GM18505 (cell line): Measurements from ENCODE around the gene PPAT.
"Not testable (repeated sequence)": the region's sequence is repeated elsewhere in the genome, so short reads cannot be mapped to it uniquely, and the experiment has no call there.

ENCODE experiments used
- ATAC-seq: cut with Tn5 transposase; IDR thresholded peaks from one replicate; pipeline ENCODE4 v1.9.1; 2021; ENCODE audit not compliant: unreplicated experiment
- POLR2A ChIP-seq: IDR thresholded peaks from 4 replicates; pipeline ENCODE4 v1.6.1; 2011; ENCODE audit warnings: borderline replicate concordance; ENCODE audit not compliant: insufficient read depth, insufficient read length; ENCODE audit errors: extremely low read depth

Gene PPAT

GRCh38 chr4:56387023-56388001 lies 48.1 kb downstream of the PPAT start, which contains the start of gene AASDH:
Gene AASDH (minus strand): TSS chr4:56387491. CDS start chr4:56384299, 3,192 bp downstream.
- ATAC-seq = peak; percentile 90
- peak; percentile 98 for TF ChIP-seq POLR2A

- ATAC-seq = no peak
- TF ChIP-seq POLR2A = no peak
Measured at GRCh38 chr4:56386091-56386490, 49.3 kb downstream of the PPAT start.

GRCh38 chr4:56375458-56375857 lies 60.0 kb downstream of the PPAT start:
- no peak for ATAC-seq
- no peak for TF ChIP-seq POLR2A

GRCh38 chr4:56374956-56375355 lies 60.5 kb downstream of the PPAT start:
- TF ChIP-seq POLR2A = no peak
- ATAC-seq = no peak

GRCh38 chr4:56372774-56373173 lies 62.6 kb downstream of the PPAT start:
- ATAC-seq = no peak
- TF ChIP-seq POLR2A = no peak

GRCh38 chr4:56371426-56372220 lies 63.8 kb downstream of the PPAT start:
- TF ChIP-seq POLR2A = no peak
- ATAC-seq = no peak

- no peak for ATAC-seq
- TF ChIP-seq POLR2A = no peak
Measured at GRCh38 chr4:56370377-56370776, 65.0 kb downstream of the PPAT start.

- ATAC-seq = not testable (repeated sequence)
Measured at GRCh38 chr4:56362981-56363380, 72.4 kb downstream of the PPAT start.

- ATAC-seq = no peak
- TF ChIP-seq POLR2A = no peak
Measured at GRCh38 chr4:56360071-56360470, 75.3 kb downstream of the PPAT start.

GRCh38 chr4:56356650-56357049 lies 78.8 kb downstream of the PPAT start:
- no peak for TF ChIP-seq POLR2A
- ATAC-seq = no peak

- no peak for TF ChIP-seq POLR2A
- ATAC-seq = no peak
Measured at GRCh38 chr4:56348576-56348975, 86.8 kb downstream of the PPAT start.

- no peak for ATAC-seq
- TF ChIP-seq POLR2A = no peak
Measured at GRCh38 chr4:56345458-56345857, 90.0 kb downstream of the PPAT start.
